Measurements from ENCODE around the gene MAT1A.

MAT1A gene

GRCh38 chr10:80281784-80282765 lies 7.4 kb downstream of the MAT1A start:
- no peak for DNase-seq (ENCODE audit: low read depth)

- DNase-seq (ENCODE audit: low read depth): no peak
These were observed 8.2 kb downstream of the MAT1A start for GRCh38 chr10:80281292-80281691.

GRCh38 chr10:80280071-80280800 lies 9.2 kb downstream of the MAT1A start:
- no peak for DNase-seq (ENCODE audit: low read depth)

GRCh38 chr10:80279146-80279545 lies 10.3 kb downstream of the MAT1A start:
- DNase-seq (ENCODE audit: low read depth): no peak

GRCh38 chr10:80278480-80278879 lies 11.0 kb downstream of the MAT1A start:
- DNase-seq (ENCODE audit: low read depth): no peak

- DNase-seq (ENCODE audit: low read depth): no peak
These were observed 11.7 kb downstream of the MAT1A start for GRCh38 chr10:80277567-80278250.

GRCh38 chr10:80277016-80277415 lies 12.4 kb downstream of the MAT1A start:
- no peak for DNase-seq (ENCODE audit: low read depth)

- DNase-seq (ENCODE audit: low read depth): no peak
These were observed 13.1 kb downstream of the MAT1A start for GRCh38 chr10:80276335-80276734.

GRCh38 chr10:80275756-80276155 lies 13.7 kb downstream of the MAT1A start:
- DNase-seq (ENCODE audit: low read depth): no peak

GRCh38 chr10:80275135-80275498 lies 14.3 kb downstream of the MAT1A start:
- no peak for DNase-seq (ENCODE audit: low read depth)

GRCh38 chr10:80274396-80275134 lies 14.9 kb downstream of the MAT1A start:
- DNase-seq (ENCODE audit: low read depth): no peak

GRCh38 chr10:80273523-80274170 lies 15.8 kb downstream of the MAT1A start:
- no peak for DNase-seq (ENCODE audit: low read depth)

- DNase-seq (ENCODE audit: low read depth): peak; percentile 17
These were observed 16.5 kb downstream of the MAT1A start for GRCh38 chr10:80272793-80273522.

- DNase-seq (ENCODE audit: low read depth): no peak
These were observed 18.0 kb downstream of the MAT1A start for GRCh38 chr10:80271416-80271815.

GRCh38 chr10:80270887-80271286 lies 18.6 kb downstream of the MAT1A start:
- DNase-seq (ENCODE audit: low read depth): no peak

GRCh38 chr10:80268938-80269588 lies 20.4 kb downstream of the MAT1A start:
- DNase-seq (ENCODE audit: low read depth): no peak

GRCh38 chr10:80268266-80268665 lies 21.2 kb downstream of the MAT1A start:
- DNase-seq (ENCODE audit: low read depth): no peak

- no peak for DNase-seq (ENCODE audit: low read depth)
These were observed 23.0 kb downstream of the MAT1A start for GRCh38 chr10:80266513-80266863.

- DNase-seq (ENCODE audit: low read depth): no peak
These were observed 23.5 kb downstream of the MAT1A start for GRCh38 chr10:80265740-80266512.
